ENCODE data around the gene PNMA6F.

The PNMA6F gene

GRCh38 chrX:153321381-153322124 is at the start of gene PNMA6F:
TSS of gene PNMA6F (minus strand) at chrX:153321767. CDS start at chrX:153320674, 1,093 bp downstream.
- DNase-seq (ENCODE audit: low spot score) = no peak

GRCh38 chrX:153371256-153371655 is 49.7 kb upstream of the PNMA6F start:
- no peak for DNase-seq (ENCODE audit: low spot score)

GRCh38 chrX:153370293-153371055 is 48.9 kb upstream of the PNMA6F start:
- no peak for DNase-seq (ENCODE audit: low spot score)

- no peak for DNase-seq (ENCODE audit: low spot score)
Observed at GRCh38 chrX:153366878-153367538, 45.4 kb upstream of the PNMA6F start.

GRCh38 chrX:153366119-153366518 is 44.6 kb upstream of the PNMA6F start:
- DNase-seq (ENCODE audit: low spot score) = no peak

GRCh38 chrX:153365670-153366069 is 44.1 kb upstream of the PNMA6F start:
- DNase-seq (ENCODE audit: low spot score) = no peak

- DNase-seq (ENCODE audit: low spot score) = no peak
Observed at GRCh38 chrX:153361781-153362397, 40.3 kb upstream of the PNMA6F start.

- DNase-seq (ENCODE audit: low spot score) = no peak
Observed at GRCh38 chrX:153357877-153358276, 36.3 kb upstream of the PNMA6F start.

GRCh38 chrX:153353416-153353815 is 31.8 kb upstream of the PNMA6F start:
- DNase-seq (ENCODE audit: low spot score) = no peak

- no peak for DNase-seq (ENCODE audit: low spot score)
Observed at GRCh38 chrX:153352858-153353257, 31.3 kb upstream of the PNMA6F start.

- DNase-seq (ENCODE audit: low spot score) = no peak
Observed at GRCh38 chrX:153351981-153352380, 30.4 kb upstream of the PNMA6F start.

GRCh38 chrX:153349952-153350351 is 28.4 kb upstream of the PNMA6F start:
- no peak for DNase-seq (ENCODE audit: low spot score)

- DNase-seq (ENCODE audit: low spot score) = no peak
Observed at GRCh38 chrX:153348421-153348820, 26.9 kb upstream of the PNMA6F start.

- no peak for DNase-seq (ENCODE audit: low spot score)
Observed at GRCh38 chrX:153347530-153347929, 26.0 kb upstream of the PNMA6F start.

GRCh38 chrX:153343674-153344073 is 22.1 kb upstream of the PNMA6F start:
- DNase-seq (ENCODE audit: low spot score) = no peak

- no peak for DNase-seq (ENCODE audit: low spot score)
Observed at GRCh38 chrX:153342762-153343558, 21.4 kb upstream of the PNMA6F start.

- DNase-seq (ENCODE audit: low spot score) = no peak
Observed at GRCh38 chrX:153340111-153340510, 18.5 kb upstream of the PNMA6F start.

- DNase-seq (ENCODE audit: low spot score) = no peak
Observed at GRCh38 chrX:153339662-153340061, 18.1 kb upstream of the PNMA6F start.

GRCh38 chrX:153338836-153339235 is 17.3 kb upstream of the PNMA6F start:
- DNase-seq (ENCODE audit: low spot score) = no peak

- DNase-seq (ENCODE audit: low spot score) = no peak
Observed at GRCh38 chrX:153336988-153337387, 15.4 kb upstream of the PNMA6F start.

- no peak for DNase-seq (ENCODE audit: low spot score)
Observed at GRCh38 chrX:153336121-153336894, 14.7 kb upstream of the PNMA6F start.

Data from hepatic stellate cell (primary cell).